ENCODE data around the gene CD7.
A peak's percentile ranks its signal among the peaks of the same experiment; 100 is the strongest.
"Not testable (repeated sequence)": the region's sequence is repeated elsewhere in the genome, so short reads cannot be mapped to it uniquely, and the experiment has no call there.

CD7 gene

DNA sequence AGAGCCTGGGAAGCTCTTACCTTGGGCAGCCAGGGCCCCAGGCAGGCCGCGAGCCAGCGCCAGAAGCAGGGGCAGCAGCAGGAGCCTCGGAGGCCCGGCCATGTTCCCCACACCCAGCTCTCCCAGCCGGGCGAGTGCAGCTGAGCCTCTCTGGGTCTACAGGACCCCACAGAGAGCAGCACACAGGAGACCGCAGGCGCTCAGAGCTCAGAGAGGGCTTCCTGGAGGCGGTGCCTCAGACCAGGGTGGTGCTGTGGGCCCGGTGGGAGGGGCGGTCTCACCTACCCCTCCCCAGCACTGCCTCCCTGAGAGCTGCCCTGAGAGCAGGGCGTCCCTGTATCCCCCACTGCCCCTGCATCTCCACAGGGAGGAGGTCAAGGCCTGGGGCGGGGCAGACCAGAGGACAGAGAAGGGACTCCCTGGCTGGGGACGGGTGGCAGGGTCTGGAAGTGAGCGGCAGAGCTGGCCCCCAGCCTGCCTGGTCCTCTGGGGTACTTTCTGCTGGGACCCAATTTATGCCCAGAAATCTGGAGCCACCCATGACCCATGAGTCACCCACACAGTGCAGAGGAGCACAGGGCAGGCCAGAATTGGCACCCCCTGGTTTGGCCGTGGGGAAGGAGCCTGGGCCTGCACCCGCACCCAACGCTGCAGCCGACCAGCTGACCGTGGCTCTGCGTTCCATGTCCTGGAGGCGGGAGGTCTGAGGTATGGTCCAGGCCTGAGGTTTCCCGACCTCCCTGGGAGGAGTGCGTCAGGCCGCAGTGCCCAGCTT lies at the start of gene CD7:
Gene CD7 (minus strand): TSS at position 215 of the 775 bp plus-strand sequence. CDS start 113 bp downstream, at position 102.
- H3K9me3 Mint-ChIP-seq = no peaks in the 10 kb centered on the region
- peaks cover 2% of the 10 kb centered on the region for H3K27me3 Mint-ChIP-seq
- peaks cover 22% of the 10 kb centered on the region for H3K4me1 Mint-ChIP-seq
- DNase-seq = peak; percentile 77
- peak within 1 kb of the TSS; percentile 96 for H3K4me3 Mint-ChIP-seq
- H3K36me3 Mint-ChIP-seq (ENCODE audit: low read depth) = peaks cover 16% of the 10 kb centered on the region
- peak; percentile 83 for ATAC-seq
- H3K27ac Mint-ChIP-seq = peak within 1 kb of the TSS; percentile 96

- Mint-ChIP-seq H3K36me3 (ENCODE audit: low read depth) (no peaks in the 10 kb centered on the region), H3K4me1 (peaks cover 12% of the 10 kb centered on the region), H3K4me3 (no peak overlapping the region), H3K27ac (no peak overlapping the region), H3K9me3 (no peaks in the 10 kb centered on the region), H3K27me3 (peaks cover 22% of the 10 kb centered on the region)
- ATAC-seq (no peak), DNase-seq (no peak)
These were observed 49.3 kb upstream of the CD7 start for GRCh38 chr17:82366749-82367148.

GRCh38 chr17:82365606-82366295 lies 48.3 kb upstream of the CD7 start:
- Mint-ChIP-seq H3K27ac (no peak overlapping the region), H3K4me3 (no peak overlapping the region), H3K36me3 (ENCODE audit: low read depth) (no peaks in the 10 kb centered on the region), H3K4me1 (peaks cover 7% of the 10 kb centered on the region), H3K9me3 (no peaks in the 10 kb centered on the region), H3K27me3 (peaks cover 16% of the 10 kb centered on the region)
- ATAC-seq (no peak), DNase-seq (no peak)

DNA sequence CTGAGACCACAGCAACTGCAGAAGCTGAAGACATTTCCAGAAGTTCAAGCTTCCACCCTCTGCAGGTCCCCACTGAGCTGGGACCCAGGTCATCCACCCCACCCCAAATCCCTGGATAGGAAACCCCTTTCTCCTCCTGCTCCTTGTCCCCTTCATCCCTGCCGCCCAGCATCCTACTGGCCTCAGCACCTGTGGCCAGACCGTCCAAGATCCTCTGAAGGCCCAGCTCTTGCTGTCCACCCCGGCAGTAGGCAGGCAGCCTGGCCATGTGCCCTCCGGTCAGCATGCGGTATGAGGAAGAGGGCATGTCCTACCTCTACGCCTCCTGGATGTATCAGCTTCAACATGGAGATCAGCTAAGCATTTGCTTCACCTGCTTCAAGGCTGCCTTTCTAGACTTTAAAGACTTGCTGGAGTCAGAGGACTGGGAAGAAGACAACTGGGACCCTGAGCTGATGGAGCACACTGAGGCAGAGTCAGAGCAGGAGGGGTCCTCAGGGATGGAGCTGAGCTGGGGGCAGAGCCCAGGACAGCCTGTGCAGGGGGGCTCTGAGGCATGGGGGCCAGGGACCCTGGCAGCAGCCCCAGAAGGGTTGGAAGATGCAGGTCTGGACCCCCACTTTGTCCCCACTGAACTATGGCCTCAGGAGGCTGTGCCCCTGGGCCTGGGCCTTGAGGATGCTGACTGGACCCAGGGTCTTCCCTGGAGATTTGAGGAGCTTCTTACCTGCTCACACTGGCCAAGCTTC lies 44.7 kb upstream of the CD7 start:
- H3K27ac Mint-ChIP-seq = no peak overlapping the region
- peaks cover 12% of the 10 kb centered on the region for H3K27me3 Mint-ChIP-seq
- H3K4me1 Mint-ChIP-seq = peaks cover 10% of the 10 kb centered on the region
- no peaks in the 10 kb centered on the region for H3K36me3 Mint-ChIP-seq (ENCODE audit: low read depth)
- peaks cover 6% of the 10 kb centered on the region for H3K9me3 Mint-ChIP-seq
- DNase-seq (no peak), ATAC-seq (no peak)
- no peak overlapping the region for H3K4me3 Mint-ChIP-seq

DNA sequence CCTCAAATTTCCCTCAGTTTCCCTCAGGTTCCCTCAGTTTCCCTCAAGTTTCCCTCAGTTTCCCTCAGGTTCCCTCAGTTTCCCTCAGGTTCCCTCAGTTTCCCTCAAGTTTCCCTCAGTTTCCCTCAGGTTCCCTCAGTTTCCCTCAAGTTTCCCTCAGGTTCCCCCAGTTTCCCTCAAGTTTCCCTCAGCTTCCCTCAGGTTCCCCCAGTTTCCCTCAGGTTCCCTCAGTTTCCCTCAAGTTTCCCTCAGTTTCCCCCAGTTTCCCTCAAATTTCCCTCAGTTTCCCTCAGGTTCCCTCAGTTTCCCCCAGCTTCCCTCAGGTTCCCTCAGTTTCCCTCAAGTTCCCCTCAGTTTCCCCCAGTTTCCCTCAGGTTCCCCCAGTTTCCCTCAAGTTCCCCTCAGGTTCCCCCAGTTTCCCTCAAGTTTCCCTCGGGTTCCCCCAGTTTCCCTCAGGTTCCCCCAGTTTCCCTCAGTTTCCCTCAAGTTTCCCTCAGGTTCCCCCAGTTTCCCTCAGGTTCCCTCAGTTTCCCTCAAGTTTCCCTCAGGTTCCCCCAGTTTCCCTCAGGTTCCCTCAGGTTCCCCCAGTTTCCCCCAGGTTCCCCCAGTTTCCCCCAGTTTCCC lies 42.2 kb upstream of the CD7 start:
- not testable (repeated sequence) for ATAC-seq; H3K9me3 Mint-ChIP-seq; H3K4me1 Mint-ChIP-seq; H3K27ac Mint-ChIP-seq; H3K4me3 Mint-ChIP-seq; DNase-seq; H3K36me3 Mint-ChIP-seq (ENCODE audit: low read depth)
- peaks cover 22% of the 10 kb centered on the region for H3K27me3 Mint-ChIP-seq

- Mint-ChIP-seq H3K27ac (peak within 1 kb of the TSS; percentile 47), H3K36me3 (ENCODE audit: low read depth) (no peaks in the 10 kb centered on the region), H3K4me3 (no peak within 1 kb of the TSS), H3K27me3 (peaks cover 22% of the 10 kb centered on the region), H3K4me1 (peaks cover 7% of the 10 kb centered on the region), H3K9me3 (peaks cover 6% of the 10 kb centered on the region)
- peak; percentile 20 for ATAC-seq
- no peak for DNase-seq
These were observed 41.3 kb upstream of the CD7 start, which contains the start of gene TEX19 for GRCh38 chr17:82358465-82359350. Gene TEX19 (plus strand): TSS chr17:82359247. CDS start chr17:82362151, 2,904 bp downstream.

- peaks cover 7% of the 10 kb centered on the region for H3K4me1 Mint-ChIP-seq
- DNase-seq (no peak), ATAC-seq (no peak)
- H3K36me3 Mint-ChIP-seq (ENCODE audit: low read depth) = no peaks in the 10 kb centered on the region
- H3K27ac Mint-ChIP-seq = no peak overlapping the region
- peaks cover 22% of the 10 kb centered on the region for H3K27me3 Mint-ChIP-seq
- H3K9me3 Mint-ChIP-seq = peaks cover 6% of the 10 kb centered on the region
- H3K4me3 Mint-ChIP-seq = no peak overlapping the region
These were observed 40.0 kb upstream of the CD7 start for GRCh38 chr17:82357394-82357793.

GRCh38 chr17:82356845-82357355 lies 39.5 kb upstream of the CD7 start:
- Mint-ChIP-seq H3K27me3 (peaks cover 22% of the 10 kb centered on the region), H3K36me3 (ENCODE audit: low read depth) (no peaks in the 10 kb centered on the region), H3K27ac (no peak overlapping the region), H3K4me1 (peaks cover 9% of the 10 kb centered on the region), H3K9me3 (peaks cover 6% of the 10 kb centered on the region), H3K4me3 (no peak overlapping the region)
- no peak for DNase-seq
- no peak for ATAC-seq

- no peak for DNase-seq
- H3K9me3 Mint-ChIP-seq = peaks cover 6% of the 10 kb centered on the region
- H3K4me1 Mint-ChIP-seq = peaks cover 9% of the 10 kb centered on the region
- no peaks in the 10 kb centered on the region for H3K36me3 Mint-ChIP-seq (ENCODE audit: low read depth)
- ATAC-seq = no peak
- peaks cover 23% of the 10 kb centered on the region for H3K27me3 Mint-ChIP-seq
- no peak overlapping the region for H3K27ac Mint-ChIP-seq
- no peak overlapping the region for H3K4me3 Mint-ChIP-seq
These were observed 38.5 kb upstream of the CD7 start for GRCh38 chr17:82355770-82356427.

- Mint-ChIP-seq H3K4me1 (peaks cover 9% of the 10 kb centered on the region), H3K4me3 (no peak overlapping the region)
- no peak for ATAC-seq
These were observed 37.4 kb upstream of the CD7 start for GRCh38 chr17:82354804-82355308.

DNA sequence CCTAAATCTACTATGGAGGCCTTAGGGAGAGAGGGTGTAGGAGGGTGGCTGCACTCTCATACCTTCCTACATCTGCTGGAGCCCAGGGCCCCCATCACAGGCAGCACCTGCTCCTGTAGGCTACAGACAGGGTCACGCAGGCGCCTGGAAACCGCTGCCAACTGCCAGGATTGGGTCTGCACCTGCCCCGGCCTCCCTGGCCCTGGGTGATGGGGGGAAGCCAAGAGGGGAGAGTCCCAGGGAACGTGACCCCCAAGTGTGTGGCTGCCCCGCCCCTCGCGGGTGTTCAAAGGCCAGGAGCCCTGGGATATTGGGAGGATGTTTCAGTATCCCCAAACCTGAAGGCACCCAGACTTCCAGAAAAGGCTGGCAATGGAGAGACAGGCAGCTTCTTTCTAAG lies 36.1 kb upstream of the CD7 start:
- H3K27ac Mint-ChIP-seq = no peak overlapping the region
- H3K27me3 Mint-ChIP-seq = peaks cover 25% of the 10 kb centered on the region

More at GRCh38 chr17:82354804-82355308, 37.4 kb upstream of the CD7 start:
- DNase-seq = no peak
- Mint-ChIP-seq H3K27me3 (peaks cover 23% of the 10 kb centered on the region), H3K9me3 (peaks cover 6% of the 10 kb centered on the region), H3K36me3 (ENCODE audit: low read depth) (no peaks in the 10 kb centered on the region), H3K27ac (no peak overlapping the region)

GRCh38 chr17:82351713-82352488 lies 34.5 kb upstream of the CD7 start:
- H3K27me3 Mint-ChIP-seq = peaks cover 21% of the 10 kb centered on the region
- ATAC-seq (peak; percentile 68), DNase-seq (peak; percentile 86)
- H3K9me3 Mint-ChIP-seq = no peaks in the 10 kb centered on the region
- no peak overlapping the region for H3K27ac Mint-ChIP-seq
- H3K4me3 Mint-ChIP-seq = no peak overlapping the region
- H3K36me3 Mint-ChIP-seq (ENCODE audit: low read depth) = no peaks in the 10 kb centered on the region
- peaks cover 2% of the 10 kb centered on the region for H3K4me1 Mint-ChIP-seq

More for the DNA sequence above, 36.1 kb upstream of the CD7 start:
- ATAC-seq = no peak
- peaks cover 2% of the 10 kb centered on the region for H3K9me3 Mint-ChIP-seq
- H3K36me3 Mint-ChIP-seq (ENCODE audit: low read depth) = no peaks in the 10 kb centered on the region
- peaks cover 6% of the 10 kb centered on the region for H3K4me1 Mint-ChIP-seq
- no peak for DNase-seq
- no peak overlapping the region for H3K4me3 Mint-ChIP-seq
